Spleen (tissue), 11 donors: ENCODE data around the gene CELA2A. TPM values are rescaled to one million over a fixed set of nuclear protein-coding genes. Genes with fewer than 3 reads are reported as not detected.
A peak's percentile ranks its signal among the peaks of the same experiment; 100 is the strongest.

Experiments used
- DNase-seq: peaks from one replicate; pipeline ENCODE4 v3.0.0-alpha.2; 2020
- H3K27ac ChIP-seq, 8 donors: fragments of 200-600 bp; sonication (generic) in 7 of 8; 1 replicate in 4 of 8; 2 replicates in 4 of 8; pipeline versions ENCODE4 v1.5.0 to v1.8.0; 2016 to 2021; ENCODE audit warnings: inconsistent platforms in 4 of 8, mild to moderate bottlenecking in 4 of 8, moderate library complexity in 1 of 8
- H3K27me3 ChIP-seq, 7 donors: fragments of 200-600 bp; sonication (generic) in 6 of 7; replicated peaks in 1 of 7; 1 replicate in 4 of 7; 2 replicates in 3 of 7; pipeline versions ENCODE4 v1.5.0 to v1.8.0; 2016 to 2021; ENCODE audit warnings: inconsistent platforms in 3 of 7, mild to moderate bottlenecking in 1 of 7
- H3K36me3 ChIP-seq, 6 donors: fragments of 200-600 bp; sonication (generic) in 5 of 6; 1 replicate in 4 of 6; 2 replicates in 2 of 6; pipeline versions ENCODE4 v1.5.0 to v1.8.0; 2016 to 2021; ENCODE audit warnings: inconsistent platforms in 2 of 6
- H3K4me1 ChIP-seq, 6 donors: fragments of 200-600 bp; sonication (generic) in 5 of 6; 1 replicate in 3 of 6; 2 replicates in 3 of 6; pipeline versions ENCODE4 v1.5.0 to v1.8.0; 2016 to 2021; ENCODE audit warnings: inconsistent platforms in 3 of 6
- H3K4me3 ChIP-seq, 8 donors: fragments of 200-600 bp; sonication (generic) in 7 of 8; 1 replicate in 4 of 8; 2 replicates in 4 of 8; pipeline versions ENCODE4 v1.5.0 to v1.8.0; 2016 to 2021; ENCODE audit warnings: inconsistent platforms in 4 of 8, mild to moderate bottlenecking in 4 of 8, moderate library complexity in 2 of 8
- H3K9me3 ChIP-seq, 8 donors: fragments of 200-600 bp; sonication (generic) in 7 of 8; 1 replicate in 4 of 8; 2 replicates in 4 of 8; pipeline versions ENCODE4 v1.5.0 to v1.8.0; 2016 to 2021; ENCODE audit warnings: inconsistent platforms in 4 of 8
- POLR2A ChIP-seq, 3 donors: fragments of 450-650 bp; IDR thresholded peaks; one replicate each; pipeline ENCODE4 v1.5.1; 2017; ENCODE audit warnings: antibody characterized with exemption in 3 of 3, mild to moderate bottlenecking in 1 of 3
- POLR2AphosphoS5 ChIP-seq, 3 donors: sonication (generic); formaldehyde crosslinking; IDR thresholded peaks; one replicate each; pipeline ENCODE4 v1.5.1; 2017; ENCODE audit warnings: antibody characterized with exemption in 3 of 3
- WGBS, 5 donors: extraction: QIAGEN DNeasy Blood & Tissue Kit in 3 of 5; methylation state at CpG; one replicate each; pipeline versions ENCODE4 v1.1.5 to v1.1.7; 2013 to 2018; 5-methylcytosine and 5-hydroxymethylcytosine counted together
- intact Hi-C: fragments of 100-400 bp; cut with DNase I; formaldehyde crosslinking; loops from one replicate; pipeline ENCODE4 v1.15.0; 2023; ENCODE audit warnings: low total_unique reads
- polyA plus RNA-seq, 3 donors: library from polyadenylated mRNA; stranded (reverse); fragments of 200-250 nt; gene quantifications; one replicate each; pipeline ENCODE4 v1.2.1, GENCODE V29; 2013
- total RNA-seq, 7 donors: library from RNA; depleted of rRNA in 3 of 7; stranded (reverse); fragments of >200 nt in 3 of 7; fragmentation: NEBNext Ultra II Directional in 4 of 7; extraction: Animal tissue kit (Norgen Biotek cat#: 25700) in 4 of 7; gene quantifications; one replicate each; pipeline versions ENCODE4 v1.1.0 to v1.2.1, GENCODE V29; 2016 to 2021
- TF ChIP-seq, protein P1 (sequence below), 11 experiments: fragments of 200-600 bp in 7 of 11; fragments of 450-650 bp in 4 of 11; sonication (generic) in 4 of 11; IDR thresholded peaks in 8 of 11; conservative IDR thresholded peaks in 3 of 11; 1 replicate in 7 of 11; 2 replicates in 4 of 11; pipeline versions ENCODE4 v1.4.0 to v1.8.0; 2016 to 2021; ENCODE audit warnings: antibody characterized with exemption in 11 of 11, inconsistent platforms in 4 of 11, mild to moderate bottlenecking in 1 of 11
- donor health status: healthy with polysubstance abuse.
- donor health status: DM: no; HTN: no; CAD: no; lungs with moderate emphysema.
- donor health status: DM: no; HTN: no; CAD: no.
- donor health status: Bipolar disorder and iron deficiency.
- donor health status: healthy.
- donor health status: DM: no; HTN: no; CAD: no.
- donor health status: DM: yes; HTN: yes; CAD: no.

Gene CELA2A
- total and polyA plus RNA-seq, 10 donors: 0.09 to 0.79 (median 0.30) TPM; not detected in 4

DNA sequence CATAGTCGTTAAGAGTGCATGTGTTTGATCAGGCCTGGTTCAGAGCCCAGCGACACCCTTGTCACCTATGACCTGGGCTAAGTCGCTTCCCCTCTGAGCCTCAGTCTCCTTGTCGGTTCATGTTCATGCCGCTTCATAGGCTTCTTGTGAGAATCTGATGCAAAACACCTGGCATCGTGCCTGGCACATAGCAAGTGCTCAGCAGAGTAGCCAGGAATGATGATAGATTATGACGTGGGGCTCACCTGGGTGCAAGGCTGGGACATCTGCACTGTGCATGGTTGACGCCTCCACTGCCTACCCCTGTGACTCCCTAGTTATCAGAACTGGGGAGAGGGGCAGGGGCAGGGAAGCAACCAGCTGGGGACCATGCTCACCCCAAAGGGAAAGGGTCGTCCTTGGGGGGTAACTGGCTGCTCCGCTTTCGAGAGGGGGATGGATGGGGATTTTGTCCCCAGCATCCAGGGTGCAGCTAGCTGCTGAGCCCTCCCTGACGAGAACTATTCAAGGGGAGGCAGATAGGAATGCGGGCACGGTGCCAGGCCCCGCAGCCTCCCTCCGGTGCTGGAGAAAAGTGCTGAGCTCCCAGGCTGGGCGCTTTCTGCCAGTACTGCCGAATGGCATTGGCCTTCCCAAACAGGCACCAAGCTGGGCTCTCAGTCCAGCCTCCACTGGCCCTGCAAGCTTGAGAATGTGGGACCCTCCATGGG is 37.6 kb upstream of the CELA2A start:
- WGBS, 5 donors: 71 to 86% (median 83%) methylated on average over 16 to 18 of the region's 18 CpGs
- peaks cover 52 to 98% (median 82%) of the 10 kb centered on the region in 6 donors for H3K4me1 ChIP-seq
- no peak for DNase-seq
- peaks cover 0 to 74% (median 5%) of the 10 kb centered on the region in 6 donors for H3K36me3 ChIP-seq
- TF ChIP-seq POLR2AphosphoS5 (IDR thresholded peaks at IDR 0.05) (peak in 2 of 3 donors; percentile 8 to 52), POLR2A (IDR thresholded peaks at IDR 0.05) (no peak)
- TF ChIP-seq, protein P1, sequence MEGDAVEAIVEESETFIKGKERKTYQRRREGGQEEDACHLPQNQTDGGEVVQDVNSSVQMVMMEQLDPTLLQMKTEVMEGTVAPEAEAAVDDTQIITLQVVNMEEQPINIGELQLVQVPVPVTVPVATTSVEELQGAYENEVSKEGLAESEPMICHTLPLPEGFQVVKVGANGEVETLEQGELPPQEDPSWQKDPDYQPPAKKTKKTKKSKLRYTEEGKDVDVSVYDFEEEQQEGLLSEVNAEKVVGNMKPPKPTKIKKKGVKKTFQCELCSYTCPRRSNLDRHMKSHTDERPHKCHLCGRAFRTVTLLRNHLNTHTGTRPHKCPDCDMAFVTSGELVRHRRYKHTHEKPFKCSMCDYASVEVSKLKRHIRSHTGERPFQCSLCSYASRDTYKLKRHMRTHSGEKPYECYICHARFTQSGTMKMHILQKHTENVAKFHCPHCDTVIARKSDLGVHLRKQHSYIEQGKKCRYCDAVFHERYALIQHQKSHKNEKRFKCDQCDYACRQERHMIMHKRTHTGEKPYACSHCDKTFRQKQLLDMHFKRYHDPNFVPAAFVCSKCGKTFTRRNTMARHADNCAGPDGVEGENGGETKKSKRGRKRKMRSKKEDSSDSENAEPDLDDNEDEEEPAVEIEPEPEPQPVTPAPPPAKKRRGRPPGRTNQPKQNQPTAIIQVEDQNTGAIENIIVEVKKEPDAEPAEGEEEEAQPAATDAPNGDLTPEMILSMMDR (IDR thresholded peaks at IDR 0.05 in 8 of 11, conservative IDR thresholded peaks at IDR 0.05 in 3 of 11): no peak
- H3K4me3 ChIP-seq: no peak overlapping the region
- no peaks in the 10 kb centered on the region for H3K9me3 ChIP-seq
- peak overlapping the region in 5 of 8 donors; percentile 18 to 96 (median 47) for H3K27ac ChIP-seq
- no peaks in the 10 kb centered on the region for H3K27me3 ChIP-seq
- intact Hi-C loops: no loop called here

DNA sequence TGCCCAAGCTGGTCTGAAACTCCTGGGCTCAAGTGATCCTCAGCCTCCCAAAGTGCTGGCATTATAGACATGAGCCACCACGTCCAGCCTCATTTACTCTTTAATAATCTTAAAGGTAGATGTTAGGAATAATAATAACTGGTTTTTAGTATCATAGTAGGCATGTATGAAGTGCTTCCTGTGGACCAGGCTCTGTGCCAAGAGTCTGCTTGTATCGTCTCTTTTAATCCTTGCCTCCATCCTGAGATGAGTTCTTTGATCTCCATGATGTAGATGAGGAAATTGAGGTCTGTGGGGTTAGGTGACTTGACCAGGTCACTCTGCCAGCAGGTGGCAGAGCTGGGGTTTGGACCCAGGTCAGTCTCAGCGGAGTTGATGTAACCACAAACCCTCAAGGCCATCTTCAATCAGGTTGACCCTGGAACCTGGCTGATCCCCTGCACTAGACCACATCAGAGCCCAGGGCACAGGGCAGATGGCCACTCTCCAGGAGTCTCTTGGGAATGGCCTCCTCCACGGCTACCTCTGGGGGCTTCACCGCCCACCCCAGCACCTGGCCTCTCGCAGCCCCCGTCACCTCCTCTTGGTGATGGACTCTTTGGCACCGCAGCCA is 35.6 kb upstream of the CELA2A start:
- Histone ChIP-seq H3K36me3 (peaks cover 0 to 75% (median 13%) of the 10 kb centered on the region in 6 donors), H3K4me3 (peak overlapping the region in 1 of 8 donors; percentile 4), H3K27me3 (no peaks in the 10 kb centered on the region), H3K27ac (peak overlapping the region in 4 of 8 donors; percentile 14 to 96 (median 63)), H3K9me3 (no peaks in the 10 kb centered on the region), H3K4me1 (peaks cover 32 to 98% (median 71%) of the 10 kb centered on the region in 6 donors)
- TF ChIP-seq POLR2A (IDR thresholded peaks at IDR 0.05) (no peak), POLR2AphosphoS5 (IDR thresholded peaks at IDR 0.05) (peak in 1 of 3 donors; percentile 38)
- TF ChIP-seq, protein P1 (IDR thresholded peaks at IDR 0.05 in 8 of 11, conservative IDR thresholded peaks at IDR 0.05 in 3 of 11): no peak
- no peak for DNase-seq
- intact Hi-C loops: no loop called here
- WGBS, 5 donors: 80 to 88% (median 85%) methylated on average over 7 to 8 of the region's 8 CpGs

DNA sequence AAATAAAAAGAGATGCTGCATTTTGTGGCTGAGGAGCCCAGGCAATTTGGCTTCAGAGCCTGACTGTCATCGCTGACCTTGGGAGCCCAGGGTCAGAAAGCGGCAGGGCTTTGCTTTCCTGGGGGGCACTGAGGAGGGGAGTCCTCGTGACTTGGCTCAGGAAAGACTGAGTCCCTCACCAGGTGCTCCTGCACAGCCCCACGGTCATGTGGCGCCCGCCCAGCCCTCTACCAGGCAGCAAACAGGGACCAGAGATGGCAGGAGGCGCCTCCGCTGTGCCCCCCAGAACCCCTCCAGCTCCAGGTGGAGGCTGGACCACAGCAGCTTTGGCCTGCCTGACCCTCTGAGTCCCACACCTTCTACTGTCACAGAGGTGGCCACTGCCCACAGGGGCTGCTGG is 33.7 kb upstream of the CELA2A start:
- peak overlapping the region in 2 of 8 donors; percentile 71 to 96 for H3K27ac ChIP-seq
- WGBS, 5 donors: 88 to 96% (median 91%) methylated on average over 6 to 8 of the region's 8 CpGs
- no peak overlapping the region for H3K4me3 ChIP-seq
- H3K36me3 ChIP-seq: peaks cover 0 to 94% (median 30%) of the 10 kb centered on the region in 6 donors
- intact Hi-C loops: no loop called here
- no peak for DNase-seq
- H3K4me1 ChIP-seq: peaks cover 21 to 98% (median 64%) of the 10 kb centered on the region in 6 donors
- peak in 2 of 3 donors; percentile 6 to 36 for TF ChIP-seq POLR2AphosphoS5 (IDR thresholded peaks at IDR 0.05)
- TF ChIP-seq, protein P1 (IDR thresholded peaks at IDR 0.05 in 8 of 11, conservative IDR thresholded peaks at IDR 0.05 in 3 of 11): no peak
- H3K27me3 ChIP-seq: no peaks in the 10 kb centered on the region
- H3K9me3 ChIP-seq: no peaks in the 10 kb centered on the region
